Stimulated activated CD8-positive, alpha-beta memory T cell treated with anti-CD3 and anti-CD28 coated beads, Interleukin-7, amount 100 ng/mL, for 4 hours (primary cell): ENCODE measurements around the gene KRT6C.
"Not testable (repeated sequence)": the region's sequence is repeated elsewhere in the genome, so short reads cannot be mapped to it uniquely, and the experiment has no call there.

Source experiments
- DNase-seq, 2 donors: peaks; one replicate each; pipeline ENCODE4 v3.0.0-alpha.2; 2020; ENCODE audit warnings: low read depth in 2 of 2

KRT6C gene

DNA sequence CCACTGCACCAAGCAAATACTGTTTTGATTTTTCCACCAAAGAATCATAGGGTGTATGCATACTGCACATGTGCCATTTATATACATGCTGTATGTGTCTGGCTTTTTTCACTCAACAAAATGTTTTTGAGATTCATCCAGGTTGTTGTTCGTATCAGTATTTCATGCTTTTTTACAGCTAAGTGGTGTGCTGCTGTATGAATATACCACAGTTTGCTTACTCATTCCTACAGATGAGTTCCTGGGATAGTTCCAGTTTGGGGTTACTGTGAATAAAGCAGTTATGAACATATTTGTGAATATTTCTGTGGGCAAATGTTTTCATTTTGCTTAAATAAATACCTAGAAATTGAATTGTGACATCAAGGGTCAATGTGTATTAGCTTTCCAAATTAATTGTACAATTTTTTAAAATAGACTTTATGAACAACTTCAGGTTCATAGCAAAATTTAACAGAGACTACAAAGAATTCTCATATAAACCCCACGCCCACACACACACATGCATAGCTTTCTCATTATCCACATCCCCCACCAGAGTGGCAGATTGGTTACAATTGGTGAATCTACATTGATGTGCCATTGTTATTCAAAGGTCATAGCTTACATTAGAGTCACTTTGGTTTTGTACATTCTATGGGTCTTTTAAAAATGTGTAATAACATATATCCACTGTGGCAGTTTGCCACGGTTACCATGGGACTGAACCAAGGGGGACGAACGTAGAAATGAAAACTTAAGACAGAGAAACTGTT, 26.4 kb upstream of the KRT6C start:
- no peak for DNase-seq

DNA sequence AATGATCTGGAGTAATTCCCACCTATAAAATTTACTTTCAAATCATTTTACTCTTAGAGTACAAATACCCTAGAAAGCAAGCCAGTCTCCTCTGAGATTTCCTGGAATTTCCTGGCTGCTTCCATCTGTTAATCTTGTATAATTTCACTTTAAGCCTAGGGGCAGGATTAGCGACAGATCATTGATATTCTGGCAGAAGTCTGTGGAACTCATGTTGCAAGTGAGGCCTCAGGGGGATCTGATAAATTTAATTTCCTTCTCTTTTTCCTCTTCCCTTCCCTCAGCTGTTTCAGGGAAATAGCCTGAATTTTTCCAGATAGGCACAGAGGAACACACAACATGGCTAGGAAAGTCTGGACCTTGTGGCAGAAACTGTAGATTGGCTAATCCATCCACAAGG, 25.3 kb upstream of the KRT6C start:
- DNase-seq, result no peak

DNA sequence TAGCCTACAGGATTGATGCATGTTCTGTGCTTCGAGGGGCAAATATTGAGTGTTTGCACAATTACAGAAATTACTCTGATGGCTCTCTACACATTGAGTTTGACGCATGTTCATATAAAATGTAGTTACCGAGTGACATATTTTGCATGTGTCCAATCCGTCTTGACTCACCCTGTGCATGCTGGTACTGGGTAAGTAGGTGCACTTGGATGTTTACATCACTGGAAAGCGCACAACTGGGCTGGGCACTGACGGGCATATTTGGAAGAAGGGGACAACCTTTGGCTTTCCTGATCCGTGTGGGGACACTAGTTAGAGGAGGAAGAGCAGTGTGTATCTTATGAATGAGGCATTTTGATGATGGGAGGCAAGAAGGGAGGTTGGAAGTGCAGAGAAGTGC, 24.4 kb upstream of the KRT6C start:
- DNase-seq, result no peak

DNA sequence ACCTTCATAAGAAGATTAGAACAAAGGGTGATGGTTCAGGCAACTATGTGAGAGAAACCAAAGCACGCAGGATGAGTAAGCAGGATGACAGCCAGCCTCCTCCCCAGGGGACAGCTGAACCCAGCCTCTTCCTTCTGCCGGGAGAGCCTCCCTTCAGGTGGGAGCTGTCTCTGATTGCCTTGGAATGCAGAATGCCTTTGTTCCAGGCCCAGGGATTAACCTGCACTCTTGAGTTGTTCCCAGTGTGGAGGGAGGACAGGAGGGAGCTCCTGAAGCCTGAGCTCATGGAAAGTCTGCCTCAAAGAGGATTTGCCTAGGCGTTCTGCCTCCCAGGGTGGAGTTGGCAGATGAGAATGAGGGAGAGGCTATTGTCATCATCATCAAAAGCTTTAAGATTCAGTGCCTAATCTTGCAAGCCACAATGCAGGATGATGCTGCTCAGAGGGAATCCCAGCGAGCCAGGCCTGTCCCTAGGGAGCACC, 23.0 kb upstream of the KRT6C start:
- DNase-seq, result no peak

DNA sequence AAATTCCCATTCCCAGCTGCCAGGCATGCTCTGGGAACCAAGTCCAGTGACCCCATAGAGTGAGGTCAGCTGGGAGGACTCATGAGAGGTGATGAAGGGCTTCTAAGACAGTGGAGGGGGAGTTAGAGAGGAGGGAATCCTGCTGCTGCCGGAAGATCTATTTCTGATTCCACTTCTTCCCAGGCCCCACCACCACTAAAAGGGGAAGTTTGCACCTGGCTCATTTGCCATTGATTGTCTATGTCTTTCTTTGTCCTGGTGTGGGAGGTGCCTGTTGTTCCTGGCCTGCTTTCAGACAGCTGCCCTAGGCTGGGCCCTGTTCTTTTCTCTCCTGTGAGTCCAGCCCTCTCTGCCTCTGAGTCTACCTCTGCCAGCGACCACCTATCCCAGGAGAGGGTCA, 22.4 kb upstream of the KRT6C start:
- DNase-seq, result no peak

DNA sequence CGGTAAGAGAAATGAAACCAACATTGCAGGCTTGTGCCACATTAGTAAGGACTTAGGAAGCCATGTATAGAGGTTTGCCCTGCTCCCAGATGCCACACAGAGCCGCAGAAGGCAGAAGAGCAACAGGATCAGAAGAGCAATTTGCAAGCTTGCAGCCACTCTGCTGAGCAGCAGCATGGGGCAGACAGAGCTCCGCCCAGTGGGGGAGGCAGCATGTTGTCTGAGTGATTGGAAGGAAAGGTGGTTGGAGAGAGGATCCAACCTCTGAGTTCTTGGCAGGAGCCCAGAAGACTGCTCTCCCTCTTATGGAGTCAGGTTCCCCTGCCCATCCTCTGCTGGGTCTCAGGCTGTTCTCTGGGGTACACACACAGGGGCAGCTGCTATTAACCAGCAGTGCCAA, 21.8 kb upstream of the KRT6C start:
- no peak for DNase-seq

DNA sequence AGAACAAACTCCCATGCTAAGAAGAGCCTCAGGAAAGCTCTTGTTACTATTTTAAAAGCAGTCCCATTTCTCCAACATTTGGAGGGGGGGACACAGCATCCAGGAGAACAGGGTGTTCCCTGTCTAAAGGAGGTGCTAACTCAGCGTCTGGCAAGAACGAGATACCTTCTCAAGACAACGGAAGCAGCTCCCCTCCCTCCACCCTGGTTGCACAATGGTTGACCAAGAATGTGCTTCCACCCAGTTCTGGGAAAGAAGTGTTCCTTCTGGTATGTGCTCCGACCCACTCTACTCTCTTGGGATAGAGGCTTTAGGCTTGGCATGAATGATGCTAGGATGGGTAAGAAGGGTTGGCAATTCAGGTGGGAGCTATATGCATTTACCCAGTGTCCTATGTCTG, 20.9 kb upstream of the KRT6C start:
- DNase-seq, result no peak

DNA sequence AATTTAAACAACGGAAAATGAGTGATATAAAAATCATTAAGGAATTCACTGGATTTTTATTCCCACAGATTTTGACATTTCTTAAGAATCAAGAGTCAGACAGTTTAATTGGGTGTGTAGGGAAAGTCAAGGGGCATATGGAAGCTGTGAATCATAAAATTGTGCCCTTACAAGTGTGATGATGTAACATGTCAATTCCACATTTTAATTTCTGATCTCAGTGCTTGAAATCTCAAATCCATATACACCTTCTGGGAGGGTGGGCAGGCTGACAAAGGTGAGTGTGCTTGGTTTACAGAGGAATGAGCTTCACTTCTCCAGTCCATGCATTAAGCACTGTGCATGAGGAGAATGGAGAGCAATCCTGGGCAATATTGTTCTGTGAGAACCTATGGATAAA, 20.5 kb upstream of the KRT6C start:
- no peak for DNase-seq

DNA sequence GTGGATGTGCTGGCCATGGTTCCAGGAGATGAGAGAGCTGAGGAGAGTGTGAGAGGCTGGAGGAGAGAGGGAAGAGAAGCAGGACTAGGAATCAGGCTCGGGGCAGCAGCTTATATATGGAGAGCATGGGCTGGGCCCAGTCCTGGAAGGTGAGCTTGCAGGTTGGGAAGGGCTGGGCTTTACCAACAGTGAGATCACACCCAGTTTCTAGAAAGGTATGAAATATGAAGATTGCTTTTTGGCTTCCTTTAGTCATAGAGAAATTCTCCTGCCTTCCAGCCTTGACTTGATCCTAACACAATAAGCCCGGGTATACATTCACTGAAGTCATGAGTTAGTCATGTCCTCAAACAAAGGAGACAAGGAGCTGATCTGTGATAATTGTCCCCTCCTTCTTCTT, 19.6 kb upstream of the KRT6C start, which contains the start of gene KRT6A:
Gene KRT6A, minus strand, starts transcription at position 86 of the 400 bp plus-strand sequence. Its CDS starts 69 bp downstream, at position 17.
- no peak for DNase-seq

DNA sequence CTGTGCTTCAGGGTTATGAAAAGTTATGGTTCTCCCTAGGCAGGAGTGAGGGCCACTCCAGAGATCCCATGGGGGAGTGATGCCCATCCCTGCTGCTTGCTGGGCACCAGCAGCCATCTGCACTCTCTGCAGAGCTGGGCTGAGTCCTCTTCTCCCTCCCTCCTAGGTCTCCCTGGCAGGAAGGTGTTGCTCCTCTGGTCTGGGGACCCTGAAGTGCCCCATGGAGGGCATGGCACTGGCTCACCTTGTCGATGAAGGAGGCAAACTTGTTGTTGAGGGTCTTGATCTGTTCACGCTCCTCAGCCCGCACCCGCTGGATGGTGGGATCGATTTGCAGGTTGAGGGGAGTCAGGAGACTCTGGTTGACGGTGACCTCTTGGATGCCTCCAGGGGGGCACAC, 18.8 kb upstream of the KRT6C start:
- not testable (repeated sequence) for DNase-seq

DNA sequence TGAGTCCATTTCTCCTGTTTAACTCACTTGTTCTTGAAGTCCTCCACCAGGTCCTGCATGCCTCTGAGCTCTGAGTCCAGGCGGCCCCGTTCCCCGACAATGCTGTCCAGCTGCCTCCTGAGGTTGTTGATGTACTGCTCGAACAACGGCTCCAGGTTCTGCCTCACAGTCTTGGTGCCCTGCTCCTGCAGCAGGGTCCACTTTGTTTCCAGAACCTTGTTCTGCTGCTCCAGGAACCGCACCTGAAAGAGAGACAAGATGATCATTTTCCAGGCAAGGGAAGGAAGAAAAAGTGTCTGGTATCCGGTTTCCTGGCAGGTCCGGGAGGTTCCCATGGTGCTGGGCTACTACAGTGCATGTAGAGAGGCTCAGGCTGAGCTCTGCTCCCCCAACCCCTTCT, 17.9 kb upstream of the KRT6C start:
- DNase-seq, result not testable (repeated sequence)

DNA sequence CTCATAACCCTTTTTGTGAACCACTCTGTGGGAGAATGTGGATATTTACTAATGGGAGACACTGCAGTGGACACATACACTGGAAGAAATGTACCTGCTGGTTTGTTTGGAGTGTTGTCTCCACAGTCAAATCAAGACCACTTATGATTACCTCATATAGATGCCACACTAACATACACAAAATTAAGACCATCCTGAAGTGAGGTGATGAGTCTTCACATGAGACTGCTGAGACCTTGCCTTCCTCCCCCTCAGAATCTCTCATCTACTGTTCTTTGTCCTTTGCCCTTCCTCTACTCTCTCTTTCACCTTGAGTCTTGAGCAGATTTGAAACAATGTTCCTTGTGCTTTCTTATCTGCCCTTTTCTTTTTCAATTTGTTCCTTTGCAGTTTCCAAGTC, 15.1 kb upstream of the KRT6C start:
- DNase-seq, result no peak

DNA sequence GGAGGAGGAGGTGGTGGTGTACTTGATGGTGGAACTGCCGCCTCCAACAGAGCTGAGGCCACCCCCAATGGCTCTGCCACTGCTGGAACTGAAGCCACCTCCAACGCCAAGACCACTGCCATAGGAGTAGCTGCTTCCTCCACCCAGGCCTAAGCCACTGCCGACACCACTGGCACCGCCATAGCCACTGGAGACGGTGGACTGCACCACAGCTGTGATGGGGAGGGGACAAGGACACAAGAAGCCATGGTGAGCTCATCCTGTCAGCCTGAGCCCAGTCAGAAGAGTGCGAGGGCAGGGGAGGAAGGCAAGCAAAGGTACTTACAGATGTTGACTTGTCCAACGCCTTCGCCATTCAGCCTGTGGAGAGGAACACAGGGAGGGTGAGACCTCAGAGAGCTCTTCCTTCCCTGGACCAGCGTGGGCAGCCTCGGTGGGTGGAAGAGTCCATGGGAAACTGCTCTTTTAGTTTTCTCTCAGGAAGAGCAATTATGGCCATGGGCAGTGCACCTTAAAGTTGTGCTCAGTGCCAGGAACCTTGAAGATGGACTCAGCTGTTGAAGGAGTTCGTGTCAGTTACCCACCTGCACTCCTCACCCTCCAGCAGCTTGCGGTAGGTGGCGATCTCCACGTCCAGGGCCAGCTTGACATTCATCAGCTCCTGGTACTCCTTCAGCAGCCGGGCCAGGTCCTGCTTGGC, 14.3 kb upstream of the KRT6C start:
- DNase-seq, result not testable (repeated sequence)

DNA sequence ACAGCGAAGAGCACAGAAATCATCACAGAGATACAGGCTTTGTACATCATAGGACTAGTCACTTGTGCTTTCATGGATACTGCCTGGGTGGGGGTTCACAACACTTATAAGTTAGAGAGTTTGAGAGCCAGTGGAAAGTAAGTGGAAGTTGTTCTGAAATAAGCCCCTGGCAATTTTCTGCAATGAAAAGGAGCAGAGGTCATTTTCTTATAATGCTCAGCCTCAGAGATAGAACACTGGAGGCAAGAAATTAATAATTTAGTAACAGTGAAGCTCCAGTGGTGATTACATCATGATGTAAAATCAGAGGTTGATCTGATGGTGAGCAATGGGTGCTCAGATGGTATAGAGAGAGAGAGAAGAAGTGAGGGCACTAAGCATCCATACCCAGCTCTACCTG, 13.6 kb upstream of the KRT6C start:
- DNase-seq, result no peak

DNA sequence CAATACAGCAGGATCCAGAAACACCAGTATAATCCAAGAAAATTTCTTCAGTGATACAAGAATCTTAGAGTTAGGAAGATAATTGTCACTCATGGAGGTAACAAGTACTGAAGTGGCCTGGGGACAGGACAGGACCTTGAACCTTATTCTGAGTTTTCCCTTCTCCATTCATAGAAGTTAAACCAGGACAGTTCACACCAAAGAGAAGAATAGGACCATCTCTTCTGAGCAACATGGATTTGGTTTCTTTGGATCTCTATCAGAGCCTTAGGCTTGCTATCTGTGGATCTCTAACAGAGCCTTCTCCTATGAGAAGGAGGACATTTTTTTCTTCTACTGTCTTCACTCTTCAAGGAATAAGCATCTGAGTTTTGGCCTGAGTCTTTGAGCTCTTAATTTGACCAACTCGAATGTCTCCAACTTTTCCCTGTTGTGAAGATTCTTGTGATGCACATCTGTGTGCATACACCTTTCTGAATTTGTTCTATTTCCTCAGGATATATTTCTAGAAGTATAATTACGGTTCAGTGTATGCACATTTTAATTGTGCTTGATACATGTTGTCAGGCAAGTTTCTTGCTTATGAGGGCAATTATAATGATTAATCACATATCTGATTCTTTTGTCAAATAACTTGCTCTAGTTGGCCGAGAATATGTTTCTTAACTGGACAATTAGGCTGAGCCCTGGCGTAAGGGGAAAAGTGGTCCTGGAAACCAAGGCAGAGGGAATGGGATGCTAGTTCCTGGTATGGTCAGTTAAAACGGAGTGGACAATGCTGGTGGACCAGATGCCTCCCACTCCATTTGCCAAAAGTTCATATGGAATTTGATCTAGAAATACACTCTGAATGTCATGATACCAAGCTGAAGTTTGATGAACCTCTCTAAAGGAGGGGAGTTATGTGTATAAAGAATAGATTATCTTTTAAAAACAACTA, 12.8 kb upstream of the KRT6C start:
- DNase-seq, result no peak

DNA sequence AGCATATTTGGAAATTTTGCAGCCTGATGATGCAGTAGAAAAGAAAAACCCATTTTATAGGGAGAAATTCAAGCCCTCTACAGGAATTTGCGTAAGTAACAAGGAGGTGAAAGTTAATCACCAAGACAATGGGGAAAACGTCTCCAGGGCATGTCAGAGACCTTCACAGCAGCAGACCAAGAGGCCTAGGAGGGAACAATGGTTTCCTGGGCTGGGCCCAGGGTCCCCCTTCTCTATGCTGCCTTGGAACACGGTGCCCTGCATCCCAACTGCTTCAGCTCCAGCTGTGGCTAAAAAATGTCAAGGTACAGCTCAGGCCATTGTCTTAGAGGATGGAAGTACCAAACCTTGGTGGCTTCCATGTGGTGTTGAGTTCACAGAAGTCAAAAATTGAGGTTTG, 6.5 kb upstream of the KRT6C start:
- DNase-seq, result no peak

DNA sequence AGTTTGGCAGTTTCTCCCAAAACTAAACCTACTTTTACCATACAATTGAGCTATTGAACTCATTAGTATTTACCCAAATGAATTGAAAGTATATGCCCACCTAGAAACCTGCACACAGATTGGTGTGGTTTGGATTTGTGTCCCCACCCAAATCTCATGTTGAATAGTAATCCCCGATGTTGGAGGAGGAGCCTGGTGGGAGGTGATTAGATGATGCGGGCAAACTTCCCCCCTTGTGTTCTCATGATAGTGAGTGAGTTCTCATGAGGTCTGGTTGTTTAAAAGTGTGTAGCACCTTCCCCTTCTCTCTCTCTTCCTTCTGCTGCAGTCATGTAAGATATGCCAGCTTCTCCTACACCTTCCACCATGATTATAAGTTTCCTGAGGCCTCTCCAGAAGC, 4.0 kb upstream of the KRT6C start:
- DNase-seq, result no peak

DNA sequence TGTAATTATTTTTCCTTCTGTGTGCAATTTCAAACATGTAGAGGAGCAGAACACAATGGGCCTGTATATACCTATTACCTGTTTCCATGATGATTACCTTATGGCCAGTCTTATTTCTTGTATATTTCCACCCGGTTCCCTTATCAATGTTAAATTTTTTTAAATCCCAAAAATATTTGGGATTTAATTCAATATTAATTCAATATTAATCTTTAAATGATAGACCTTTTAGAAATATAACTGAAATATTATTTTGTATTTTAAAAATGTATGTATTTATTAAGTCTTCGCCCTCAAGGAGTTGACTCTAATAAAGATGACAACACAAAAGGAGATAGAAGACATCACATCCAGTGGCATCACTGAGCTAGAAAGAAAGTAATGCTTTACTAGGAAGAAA, 607 bp upstream of the KRT6C start:
- no peak for DNase-seq

DNA sequence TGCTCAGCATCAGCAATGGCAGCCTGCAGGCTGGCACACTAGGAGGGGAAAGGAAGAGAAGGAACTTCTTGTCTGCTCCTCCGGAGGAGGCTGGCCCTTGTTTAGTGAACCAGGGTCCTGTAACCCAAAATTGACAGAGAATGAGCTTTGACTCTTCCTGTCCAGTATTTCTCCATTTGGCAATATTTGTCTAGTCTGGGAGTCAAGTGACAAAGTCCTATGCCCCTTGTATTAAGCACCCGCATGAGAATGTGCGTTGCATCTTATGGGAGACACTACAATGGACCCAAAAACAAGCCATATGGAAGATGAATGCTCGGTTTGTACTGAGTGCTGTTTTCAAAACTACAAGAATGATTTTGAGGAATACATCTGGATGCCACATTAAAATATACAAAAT, 3.8 kb downstream of the KRT6C start:
- DNase-seq, result no peak

DNA sequence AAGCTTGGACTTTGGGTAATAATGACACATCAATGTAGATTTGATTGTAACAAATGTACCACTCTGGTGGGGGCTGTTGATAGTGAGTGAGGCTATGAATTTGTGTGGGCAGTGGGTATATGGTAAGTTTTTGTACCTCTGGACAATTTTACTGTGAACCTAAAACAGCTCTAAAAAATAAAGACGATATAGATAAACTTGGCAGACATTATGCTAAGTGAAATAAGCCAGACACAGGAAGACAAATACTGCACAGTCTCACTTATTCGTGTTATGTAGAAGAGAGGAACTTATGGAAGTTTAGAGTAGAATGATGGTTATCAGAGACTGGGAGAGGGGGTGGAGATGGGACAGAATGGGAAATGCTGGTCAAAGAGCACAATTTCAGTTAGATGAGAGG, 8.7 kb downstream of the KRT6C start:
- DNase-seq, result no peak

DNA sequence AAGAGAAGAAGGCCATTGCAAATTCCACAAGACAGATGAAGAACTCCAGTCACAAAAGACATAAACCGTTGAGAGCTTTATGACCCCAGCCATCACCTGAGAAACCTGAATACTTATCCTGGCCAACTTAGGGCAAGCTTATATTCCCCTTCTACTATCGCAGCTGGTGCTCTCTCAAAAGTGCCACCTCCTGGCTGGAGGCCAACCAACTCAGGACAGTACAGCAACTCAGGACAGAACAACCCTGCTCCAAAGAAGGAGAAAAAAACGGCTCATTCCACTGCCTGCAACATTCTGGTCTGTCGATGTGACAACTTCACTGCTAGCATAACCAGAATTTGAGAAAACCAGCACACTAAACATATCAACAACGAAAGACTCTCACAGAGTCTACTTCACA, 11.9 kb downstream of the KRT6C start:
- DNase-seq, result no peak

DNA sequence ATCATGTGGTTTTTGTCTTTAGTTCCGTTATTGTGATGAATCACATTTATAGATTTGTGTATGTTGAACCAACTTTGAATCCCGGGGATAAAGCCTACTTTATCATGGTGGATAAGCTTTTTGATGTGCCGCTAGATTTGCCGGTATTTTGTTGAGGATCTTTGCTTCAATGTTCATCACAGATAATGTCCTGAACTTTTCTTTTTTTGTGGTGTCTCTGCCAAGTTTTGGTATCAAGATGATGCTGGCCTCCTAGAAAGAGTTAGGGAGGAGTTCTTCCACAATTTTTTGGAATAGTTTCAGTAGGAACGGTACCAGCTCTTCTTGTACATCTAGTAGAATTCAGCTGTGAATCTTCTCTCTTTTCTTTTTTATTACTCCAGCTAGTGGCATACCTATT, 14.7 kb downstream of the KRT6C start:
- DNase-seq, result no peak
